K562 treated with DMSO at 1 percent for 4 hours (cell line): Measurements from ENCODE around the gene DUXB. TPM values are rescaled to one million over a fixed set of nuclear protein-coding genes. Genes with fewer than 3 reads are reported as not detected.

Source experiments
- total RNA-seq: library from RNA; unstranded; fragments of 300-600 nt; gene quantifications from 2 replicates; pipeline ENCODE4 v1.2.3, GENCODE V29; 2022; ENCODE audit not compliant: insufficient read depth

DUXB gene, protein sequence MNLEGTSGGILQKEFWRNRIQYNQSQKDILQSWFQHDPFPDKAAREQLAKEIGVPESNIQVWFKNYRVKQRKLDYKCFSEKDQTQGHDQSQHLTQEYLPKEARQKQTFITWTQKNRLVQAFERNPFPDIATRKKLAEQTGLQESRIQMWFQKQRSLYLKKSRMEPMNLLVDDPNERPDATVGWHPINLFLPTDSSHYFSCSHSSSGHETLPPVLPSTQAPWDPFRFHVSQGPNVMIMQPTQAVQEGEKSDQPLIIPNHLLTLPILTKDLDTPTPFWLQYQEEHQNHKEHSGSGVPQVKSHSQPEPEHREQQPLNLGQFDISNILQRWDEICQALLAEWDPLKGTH
- not detected in 2 replicates for total RNA-seq

DNA sequence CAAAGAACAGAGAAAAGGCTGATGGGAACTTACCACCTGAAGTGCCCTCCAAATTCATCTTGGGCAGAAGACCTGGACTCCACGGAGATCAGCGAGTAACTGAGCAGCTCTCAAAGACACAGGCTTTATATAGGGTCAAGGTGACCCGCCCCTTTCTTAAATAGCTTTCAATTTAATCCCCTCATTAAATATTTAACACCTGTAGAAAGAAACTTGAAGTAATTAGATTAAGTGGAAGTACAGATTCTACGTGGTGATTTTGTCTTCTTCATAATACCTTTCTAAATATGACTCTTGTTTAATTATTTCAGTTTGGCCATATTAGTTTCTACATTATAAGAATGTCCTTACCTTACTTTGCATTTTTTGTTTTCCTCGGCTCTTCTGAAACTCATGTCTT lies at the start of gene DUXB:
Gene DUXB (minus strand): TSS at position 101 of the 400 bp plus-strand sequence. CDS start 43 bp downstream, at position 58.

DNA sequence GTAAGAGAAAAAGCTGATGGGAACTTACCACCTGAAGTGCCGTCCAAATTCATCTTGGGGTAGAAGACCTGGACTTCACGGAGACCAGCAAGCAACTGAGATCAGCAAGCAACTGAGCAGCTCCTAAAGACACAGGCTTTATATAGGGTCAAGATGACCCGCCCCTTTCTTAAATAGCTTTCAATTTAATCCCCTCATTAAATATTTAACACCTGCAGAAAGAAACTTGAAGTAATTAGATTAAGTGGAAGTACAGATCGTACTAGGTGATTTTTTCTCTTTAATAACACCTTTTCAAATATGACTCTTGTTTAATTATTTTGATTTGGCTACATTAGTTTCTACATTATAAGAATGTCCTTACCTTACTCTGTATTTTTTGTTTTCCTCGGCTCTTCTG lies 25.1 kb upstream of the DUXB start, which contains the start of gene CPHXL:
Gene CPHXL (minus strand): TSS at position 101 of the 400 bp plus-strand sequence. CDS start 48 bp downstream, at position 53.

DNA sequence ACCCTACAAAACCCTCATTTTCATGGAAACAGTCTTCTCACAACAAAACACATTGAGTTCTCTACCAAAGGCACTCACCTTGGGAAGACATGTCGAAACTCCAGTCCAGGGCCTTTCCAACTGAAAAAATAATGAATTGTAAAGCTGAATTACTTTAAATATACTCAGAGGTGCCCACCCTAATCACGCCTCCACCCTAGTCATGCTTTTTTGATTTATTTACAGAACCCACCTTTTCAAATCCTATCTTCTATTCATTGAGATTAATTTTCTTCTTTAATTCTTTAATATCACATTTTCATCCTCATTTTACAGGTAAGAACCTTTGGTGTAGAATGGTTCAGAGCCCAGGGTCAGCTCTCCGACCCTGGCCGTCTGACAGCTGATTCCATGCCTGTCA lies 24.4 kb downstream of the DUXB start, which contains the start of gene CPHXL2:
Gene CPHXL2 (minus strand): TSS at position 101 of the 400 bp plus-strand sequence. CDS start 10 bp downstream, at position 91.

DNA sequence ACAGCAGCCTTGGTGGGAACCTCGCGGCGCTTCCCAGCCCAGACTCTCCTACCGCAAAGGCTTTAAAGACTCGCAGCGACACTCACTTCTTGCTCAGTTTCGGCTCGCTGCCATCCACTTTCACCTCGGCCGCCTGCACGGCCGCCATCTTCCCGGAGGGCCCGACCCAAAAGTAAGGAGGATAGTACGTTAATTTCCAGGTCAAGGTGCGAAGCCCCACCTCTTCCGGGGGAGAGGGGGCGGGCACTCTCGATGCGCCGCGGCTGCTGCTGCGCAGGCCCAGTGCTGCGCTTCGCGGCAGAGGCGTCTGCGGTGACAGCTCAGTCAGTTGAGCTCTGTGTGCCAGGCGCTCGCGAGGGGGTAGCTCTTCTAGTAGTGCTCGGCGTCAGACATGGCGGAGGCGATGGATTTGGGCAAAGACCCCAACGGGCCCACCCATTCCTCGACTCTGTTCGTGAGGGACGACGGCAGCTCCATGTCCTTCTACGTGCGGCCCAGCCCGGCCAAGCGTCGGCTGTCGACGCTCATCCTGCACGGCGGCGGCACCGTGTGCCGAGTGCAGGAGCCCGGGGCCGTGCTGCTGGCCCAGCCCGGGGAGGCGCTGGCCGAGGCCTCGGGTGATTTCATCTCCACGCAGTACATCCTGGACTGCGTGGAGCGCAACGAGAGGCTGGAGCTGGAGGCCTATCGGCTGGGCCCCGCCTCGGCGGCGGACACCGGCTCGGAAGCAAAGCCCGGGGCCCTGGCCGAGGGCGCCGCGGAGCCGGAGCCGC lies 53.6 kb downstream of the DUXB start, which contains the start of the genes KARS1 and TERF2IP:
Gene KARS1 (minus strand): TSS at position 174 of the 773 bp plus-strand sequence. CDS start 26 bp downstream, at position 148.
Gene TERF2IP (plus strand): TSS at position 282 of the 773 bp plus-strand sequence. CDS start 110 bp downstream, at position 392.

Other genes with a start within 250 kb of the DUXB start
- 22.9 and 26.7 TPM in 2 replicates for gene TMEM170A, start 236.8 kb downstream of the DUXB start, total RNA-seq
- gene CHST6, start 206.0 kb downstream of the DUXB start, total RNA-seq, result not detected in 2 replicates
- not detected in 2 replicates for gene CHST5, start 165.4 kb downstream of the DUXB start, total RNA-seq
- 4.6 and 8.3 TPM in 2 replicates for gene TMEM231, start 145.2 kb downstream of the DUXB start, total RNA-seq
- gene GABARAPL2, start 135.1 kb downstream of the DUXB start, total RNA-seq, result 158 and 169 TPM in 2 replicates
- 14.1 and 21.9 TPM in 2 replicates for gene ADAT1, start 78.2 kb downstream of the DUXB start, total RNA-seq
- gene KARS1, start 53.8 kb downstream of the DUXB start, total RNA-seq, result 138 and 146 TPM in 2 replicates
- gene TERF2IP, start 53.7 kb downstream of the DUXB start, total RNA-seq, result 84.4 and 89.2 TPM in 2 replicates
- not detected in 2 replicates for gene CPHXL2, start 24.5 kb downstream of the DUXB start, total RNA-seq
- gene CPHXL, start 25.0 kb upstream of the DUXB start, total RNA-seq, result not detected in 2 replicates